Peyer's patch (tissue), 4 donors: ENCODE results near the gene KCNT1.

Experiments used
- POLR2A ChIP-seq, 2 donors: fragments of 450-650 bp; IDR thresholded peaks; one replicate each; pipeline ENCODE4 v1.5.1; 2017; ENCODE audit warnings: antibody characterized with exemption in 2 of 2, mild to moderate bottlenecking in 2 of 2, moderate library complexity in 2 of 2
- TF ChIP-seq, protein P1 (sequence below), 6 experiments: fragments of 450-650 bp in 4 of 6; fragments of 200-600 bp in 2 of 6; sonication (generic) in 1 of 6; IDR thresholded peaks; one replicate each; pipeline ENCODE4 v1.5.1; 2017 to 2019; ENCODE audit warnings: antibody characterized with exemption in 6 of 6, mild to moderate bottlenecking in 3 of 6, moderate library complexity in 1 of 6

DNA sequence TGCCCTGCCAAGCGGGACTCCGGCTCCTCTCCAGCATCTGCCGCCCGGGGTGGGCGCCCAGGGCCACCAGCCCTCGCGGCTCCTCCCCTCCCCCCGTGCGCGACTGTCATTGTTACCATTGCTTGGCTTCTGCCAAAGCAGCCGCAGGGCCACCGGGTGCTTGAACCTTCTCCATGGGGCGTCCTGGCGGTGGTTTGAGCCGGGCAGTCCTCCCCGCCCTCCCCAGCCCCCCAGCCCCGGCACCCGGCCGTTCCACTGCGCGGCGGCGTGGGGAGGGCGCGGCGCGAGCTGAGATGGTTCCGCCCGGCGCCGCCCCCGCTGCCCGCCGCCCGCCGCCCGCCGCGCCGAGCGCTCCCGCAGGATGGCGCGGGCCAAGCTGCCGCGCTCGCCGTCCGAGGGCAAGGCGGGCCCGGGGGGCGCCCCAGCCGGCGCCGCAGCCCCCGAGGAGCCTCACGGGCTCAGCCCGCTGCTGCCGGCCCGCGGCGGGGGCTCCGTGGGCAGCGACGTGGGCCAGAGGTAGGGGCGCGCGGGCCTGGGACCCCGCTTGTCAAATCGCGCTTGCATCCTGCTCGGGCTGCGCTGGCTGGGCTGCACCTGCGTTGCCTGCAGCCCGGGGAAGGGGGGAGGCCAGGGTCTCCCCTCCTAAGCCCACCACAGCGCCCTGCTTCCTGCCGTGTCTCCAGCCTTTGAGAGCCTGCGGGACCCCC, 34.4 kb downstream of the KCNT1 start:
- TF ChIP-seq, protein P1, sequence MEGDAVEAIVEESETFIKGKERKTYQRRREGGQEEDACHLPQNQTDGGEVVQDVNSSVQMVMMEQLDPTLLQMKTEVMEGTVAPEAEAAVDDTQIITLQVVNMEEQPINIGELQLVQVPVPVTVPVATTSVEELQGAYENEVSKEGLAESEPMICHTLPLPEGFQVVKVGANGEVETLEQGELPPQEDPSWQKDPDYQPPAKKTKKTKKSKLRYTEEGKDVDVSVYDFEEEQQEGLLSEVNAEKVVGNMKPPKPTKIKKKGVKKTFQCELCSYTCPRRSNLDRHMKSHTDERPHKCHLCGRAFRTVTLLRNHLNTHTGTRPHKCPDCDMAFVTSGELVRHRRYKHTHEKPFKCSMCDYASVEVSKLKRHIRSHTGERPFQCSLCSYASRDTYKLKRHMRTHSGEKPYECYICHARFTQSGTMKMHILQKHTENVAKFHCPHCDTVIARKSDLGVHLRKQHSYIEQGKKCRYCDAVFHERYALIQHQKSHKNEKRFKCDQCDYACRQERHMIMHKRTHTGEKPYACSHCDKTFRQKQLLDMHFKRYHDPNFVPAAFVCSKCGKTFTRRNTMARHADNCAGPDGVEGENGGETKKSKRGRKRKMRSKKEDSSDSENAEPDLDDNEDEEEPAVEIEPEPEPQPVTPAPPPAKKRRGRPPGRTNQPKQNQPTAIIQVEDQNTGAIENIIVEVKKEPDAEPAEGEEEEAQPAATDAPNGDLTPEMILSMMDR (IDR thresholded peaks at IDR 0.05), result no peak
- TF ChIP-seq POLR2A (IDR thresholded peaks at IDR 0.05), result no peak
